IPS DF 6.9 (cell line): ENCODE data around the gene EEPD1.

ENCODE experiments used
- DNase-seq: peaks from one replicate; pipeline ENCODE4 v3.0.0-alpha.2; 2013; ENCODE audit warnings: low read depth, low spot score
- H3K27ac ChIP-seq: one replicate; pipeline ENCODE4 v1.5.1; 2013; ENCODE audit warnings: low read length, control low read depth
- H3K27me3 ChIP-seq: 2 replicates; pipeline ENCODE4 v1.6.1; 2013; ENCODE audit warnings: mild to moderate bottlenecking, low read length; ENCODE audit not compliant: control insufficient read depth, insufficient read depth
- H3K36me3 ChIP-seq: 2 replicates; pipeline ENCODE4 v1.6.1; 2013; ENCODE audit warnings: low read length; ENCODE audit not compliant: control insufficient read depth, insufficient read depth
- H3K4me1 ChIP-seq: 2 replicates; pipeline ENCODE4 v1.6.1; 2013; ENCODE audit warnings: low read length; ENCODE audit not compliant: control insufficient read depth, insufficient read depth
- H3K4me3 ChIP-seq: 2 replicates; pipeline ENCODE4 v1.5.1; 2013; ENCODE audit warnings: mild to moderate bottlenecking, low read length
- H3K9me3 ChIP-seq: 2 replicates; pipeline ENCODE4 v1.6.1; 2013; ENCODE audit warnings: low read length, inconsistent platforms; ENCODE audit not compliant: control insufficient read depth, insufficient read depth
- WGBS: extraction: QIAGEN DNeasy Blood & Tissue Kit; methylation state at CpG from one replicate; pipeline ENCODE4 v1.1.7; 2013; ENCODE audit warnings: mixed read lengths, missing lambda C conversion rate; ENCODE audit not compliant: insufficient read length, insufficient coverage; 5-methylcytosine and 5-hydroxymethylcytosine counted together

Gene EEPD1

DNA sequence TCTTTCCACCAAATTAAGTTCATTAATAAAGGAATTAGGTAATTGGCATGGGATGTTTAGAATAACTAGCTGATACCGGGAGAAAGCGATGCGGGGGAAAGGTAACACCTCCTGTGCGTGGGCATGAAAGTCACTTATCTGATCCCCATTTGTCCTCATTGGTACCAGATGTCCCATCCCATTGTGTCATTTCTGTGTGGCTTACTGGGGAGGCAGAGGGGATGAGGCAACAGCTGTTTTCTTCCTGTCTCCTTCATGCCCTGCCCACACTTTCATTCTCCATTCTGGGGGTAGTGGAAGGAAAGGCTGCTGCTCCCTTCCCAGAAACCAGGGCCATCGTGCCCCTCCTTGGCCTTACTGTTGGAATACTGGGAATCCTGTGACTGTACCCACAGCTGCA is 27.1 kb downstream of the EEPD1 start:
- no peaks in the 10 kb centered on the region for H3K27me3 ChIP-seq
- no peaks in the 10 kb centered on the region for H3K36me3 ChIP-seq
- H3K9me3 ChIP-seq = no peaks in the 10 kb centered on the region
- no peak overlapping the region for H3K27ac ChIP-seq
- no peaks in the 10 kb centered on the region for H3K4me1 ChIP-seq
- no peak for DNase-seq
- no peak overlapping the region for H3K4me3 ChIP-seq
- WGBS = no CpG with 5 or more reads among the region's 5 CpGs

DNA sequence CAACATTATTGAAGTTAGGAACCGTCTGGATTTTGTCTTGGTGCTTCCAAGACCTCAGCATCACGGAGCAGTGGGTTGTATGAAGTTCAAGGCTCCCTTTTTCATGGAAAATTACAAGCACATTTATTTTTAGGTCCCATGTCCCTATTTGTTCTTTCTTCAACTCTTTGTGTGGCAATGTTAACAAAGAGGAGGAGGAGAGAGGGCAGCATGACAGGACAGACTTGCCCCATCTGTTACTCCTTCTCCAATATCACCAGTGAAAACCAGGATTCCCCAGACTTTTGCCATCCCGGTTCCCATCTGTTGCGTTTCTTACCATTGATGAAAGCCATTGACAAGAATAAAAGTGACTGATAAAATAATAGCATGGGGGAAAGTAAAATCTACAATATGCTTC is 28.6 kb downstream of the EEPD1 start:
- DNase-seq = no peak

DNA sequence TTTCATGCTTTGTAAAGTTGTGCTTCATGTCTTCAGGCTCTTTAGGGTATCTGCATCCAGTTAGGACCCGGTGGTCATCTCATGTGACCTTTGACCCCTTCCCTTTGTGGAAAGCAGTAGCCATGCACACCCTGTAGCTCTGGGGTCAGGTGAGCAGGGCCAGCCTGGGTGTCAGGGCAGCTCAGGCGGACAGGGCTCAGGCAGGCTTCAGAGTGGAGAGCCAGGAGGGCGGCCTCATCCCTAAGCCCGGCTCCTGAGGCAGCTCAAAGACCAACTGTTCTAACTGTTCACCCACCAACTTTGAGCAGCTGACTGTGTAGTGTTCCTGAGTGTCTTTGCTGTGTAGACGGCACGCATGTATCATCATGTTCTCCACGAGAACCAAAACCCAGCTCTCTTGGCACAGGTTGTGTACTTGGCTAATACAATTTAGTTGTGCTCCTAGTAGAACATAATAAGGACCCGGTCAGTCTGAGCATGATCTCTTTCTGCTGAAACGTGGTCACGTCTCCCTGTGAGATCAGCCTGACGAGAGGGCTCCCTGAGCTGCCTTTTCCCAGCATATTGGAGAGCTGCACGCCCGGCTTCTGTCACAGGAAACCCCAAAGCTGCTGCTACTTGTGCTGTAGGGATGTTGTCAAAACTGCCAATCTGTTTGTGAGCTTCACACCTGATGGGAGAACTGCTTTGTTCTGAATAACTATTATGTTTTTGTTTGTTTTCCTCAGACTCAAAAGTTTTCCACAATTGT is 30.0 kb downstream of the EEPD1 start:
- no peak for DNase-seq
- H3K27me3 ChIP-seq = no peaks in the 10 kb centered on the region
- no peaks in the 10 kb centered on the region for H3K4me1 ChIP-seq
- no peak overlapping the region for H3K4me3 ChIP-seq
- no peak overlapping the region for H3K27ac ChIP-seq
- no peaks in the 10 kb centered on the region for H3K9me3 ChIP-seq
- no peaks in the 10 kb centered on the region for H3K36me3 ChIP-seq
- WGBS = no CpG with 5 or more reads among the region's 13 CpGs

More for the DNA sequence above, 28.6 kb downstream of the EEPD1 start:
- no peak overlapping the region for H3K4me3 ChIP-seq
- no peaks in the 10 kb centered on the region for H3K9me3 ChIP-seq
- H3K27ac ChIP-seq = no peak overlapping the region
- no peaks in the 10 kb centered on the region for H3K36me3 ChIP-seq
- H3K4me1 ChIP-seq = no peaks in the 10 kb centered on the region
- WGBS = no CpG with 5 or more reads among the region's 4 CpGs
- no peaks in the 10 kb centered on the region for H3K27me3 ChIP-seq

DNA sequence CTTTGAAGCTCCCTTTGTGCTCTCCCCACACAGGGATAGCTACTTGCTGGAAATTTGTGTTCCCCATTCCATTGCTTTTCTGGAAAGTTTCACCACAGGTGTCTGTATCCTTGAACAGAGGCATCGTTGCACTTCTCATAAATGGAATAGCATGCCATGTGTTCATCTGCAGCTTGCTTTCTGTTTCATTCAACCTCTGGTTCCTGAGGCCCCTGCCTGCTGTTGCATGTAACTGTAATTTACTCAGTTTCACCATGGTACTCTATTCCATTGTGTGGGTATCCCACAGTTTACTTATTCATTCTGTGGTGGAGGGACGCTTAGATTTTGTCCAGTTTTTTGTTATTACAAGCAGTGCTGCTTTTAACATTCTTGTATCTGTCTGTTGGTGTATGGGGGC is 32.0 kb downstream of the EEPD1 start:
- H3K4me3 ChIP-seq = no peak overlapping the region
- H3K4me1 ChIP-seq = no peaks in the 10 kb centered on the region
- no peaks in the 10 kb centered on the region for H3K9me3 ChIP-seq
- no peak overlapping the region for H3K27ac ChIP-seq
- no peak for DNase-seq
- no peaks in the 10 kb centered on the region for H3K36me3 ChIP-seq
- H3K27me3 ChIP-seq = no peaks in the 10 kb centered on the region
- no CpG with 5 or more reads among the region's 2 CpGs for WGBS

DNA sequence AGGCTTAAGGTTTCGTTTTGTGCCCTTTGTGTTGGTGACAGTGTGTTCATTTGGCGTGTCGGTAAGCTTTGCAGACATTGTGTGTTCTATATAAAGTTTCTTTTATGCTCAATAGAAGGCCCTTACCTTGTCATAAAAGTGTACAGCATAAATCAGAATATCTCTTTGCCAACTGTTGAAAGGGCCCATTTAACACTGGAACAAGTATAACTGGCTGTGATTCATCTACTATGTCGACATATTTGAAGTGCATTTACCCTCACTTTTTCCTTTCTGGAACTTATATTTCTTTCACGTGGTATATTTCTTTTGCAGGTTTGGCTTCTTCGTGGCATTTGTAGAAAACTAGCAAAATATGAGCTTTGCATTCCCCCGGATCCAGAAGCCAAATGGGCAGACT is 32.7 kb downstream of the EEPD1 start:
- Histone ChIP-seq H3K9me3 (no peaks in the 10 kb centered on the region), H3K27ac (no peak overlapping the region), H3K4me1 (no peaks in the 10 kb centered on the region), H3K36me3 (no peaks in the 10 kb centered on the region), H3K27me3 (no peaks in the 10 kb centered on the region), H3K4me3 (no peak overlapping the region)
- WGBS = no CpG with 5 or more reads among the region's 7 CpGs
- DNase-seq = no peak

DNA sequence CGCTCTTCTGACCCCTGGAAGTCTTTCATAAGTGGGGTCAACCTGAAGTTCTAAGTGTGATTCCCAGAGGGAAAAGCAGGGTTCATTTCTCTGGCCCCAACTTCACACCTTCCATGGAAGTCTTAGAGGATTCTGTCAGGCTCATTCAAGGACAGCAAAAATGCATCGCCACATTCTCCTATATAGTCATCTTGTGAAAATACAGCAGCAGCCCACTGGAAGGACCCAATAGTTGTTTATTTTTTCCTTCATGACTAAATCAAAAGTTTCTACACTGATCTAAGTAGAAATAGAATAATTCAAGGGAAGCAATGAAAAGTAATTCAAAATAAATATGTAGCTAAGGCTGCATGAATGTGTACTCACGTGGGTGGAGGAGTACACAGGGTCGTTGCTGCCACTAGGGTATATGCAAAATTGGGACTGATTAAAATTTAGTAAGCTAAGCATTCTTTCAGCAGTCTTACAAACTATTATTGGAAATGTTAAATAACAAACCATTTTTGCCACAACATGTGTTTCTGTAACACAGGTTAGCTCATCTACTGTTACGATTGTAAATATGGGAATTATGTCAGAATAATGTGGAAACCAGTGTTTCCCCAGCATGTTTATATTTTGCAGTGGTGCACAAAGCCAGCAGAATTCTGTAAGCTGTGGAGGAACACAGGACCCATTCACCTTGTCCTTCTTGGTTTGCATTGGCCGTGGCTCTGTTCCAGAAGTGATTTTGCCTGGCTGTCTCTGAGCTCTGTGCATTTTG is 33.5 kb downstream of the EEPD1 start:
- H3K9me3 ChIP-seq = no peaks in the 10 kb centered on the region
- DNase-seq = no peak
- H3K27me3 ChIP-seq = no peaks in the 10 kb centered on the region
- H3K4me1 ChIP-seq = no peaks in the 10 kb centered on the region
- no peak overlapping the region for H3K27ac ChIP-seq
- no CpG with 5 or more reads among the region's 6 CpGs for WGBS
- no peak overlapping the region for H3K4me3 ChIP-seq
- H3K36me3 ChIP-seq = no peaks in the 10 kb centered on the region

DNA sequence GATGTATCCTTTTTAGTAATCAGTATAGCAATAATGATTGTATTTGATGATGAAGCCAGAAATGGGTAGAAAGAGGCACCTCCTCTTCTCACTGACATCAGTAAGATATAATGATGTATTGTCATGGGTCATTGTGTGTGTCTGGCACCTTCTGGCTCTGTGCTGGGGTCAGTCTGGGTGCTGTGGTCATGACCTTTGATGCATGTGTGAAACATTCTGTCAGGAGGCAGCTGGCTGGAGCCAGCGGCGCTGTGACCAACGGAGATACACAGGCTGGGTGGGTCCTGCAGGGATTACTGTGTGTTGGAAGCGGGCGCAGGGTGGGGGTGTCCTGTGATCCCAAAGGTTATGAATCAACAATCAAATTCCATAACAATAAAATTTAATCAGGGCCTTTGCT is 35.2 kb downstream of the EEPD1 start:
- H3K9me3 ChIP-seq = no peaks in the 10 kb centered on the region
- H3K4me1 ChIP-seq = no peaks in the 10 kb centered on the region
- H3K27me3 ChIP-seq = no peaks in the 10 kb centered on the region
- no peak for DNase-seq
- no CpG with 5 or more reads among the region's 5 CpGs for WGBS
- no peak overlapping the region for H3K27ac ChIP-seq
- H3K36me3 ChIP-seq = no peaks in the 10 kb centered on the region
- no peak overlapping the region for H3K4me3 ChIP-seq

DNA sequence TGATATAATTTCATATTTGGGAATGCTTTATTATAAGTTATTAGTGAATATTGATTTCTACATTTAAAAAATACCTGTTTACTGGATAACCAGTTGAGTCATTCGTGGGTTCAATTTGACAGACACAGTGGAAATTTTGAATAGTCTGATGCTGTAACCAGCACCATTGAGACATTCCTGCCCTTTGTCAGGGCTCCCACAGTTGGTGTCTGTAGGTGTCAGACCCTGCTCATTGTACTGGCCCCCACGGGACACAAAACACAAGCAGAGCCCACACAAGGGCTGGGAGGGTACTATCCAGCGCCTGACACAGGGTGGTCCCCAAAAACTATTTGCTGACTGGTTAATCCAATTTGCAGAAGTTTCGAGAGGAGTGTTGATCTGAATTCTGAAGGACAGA is 35.9 kb downstream of the EEPD1 start:
- Histone ChIP-seq H3K27me3 (no peaks in the 10 kb centered on the region), H3K36me3 (no peaks in the 10 kb centered on the region), H3K4me3 (no peak overlapping the region), H3K9me3 (no peaks in the 10 kb centered on the region), H3K4me1 (no peaks in the 10 kb centered on the region), H3K27ac (no peak overlapping the region)
- DNase-seq = no peak
- no CpG with 5 or more reads among the region's 4 CpGs for WGBS

DNA sequence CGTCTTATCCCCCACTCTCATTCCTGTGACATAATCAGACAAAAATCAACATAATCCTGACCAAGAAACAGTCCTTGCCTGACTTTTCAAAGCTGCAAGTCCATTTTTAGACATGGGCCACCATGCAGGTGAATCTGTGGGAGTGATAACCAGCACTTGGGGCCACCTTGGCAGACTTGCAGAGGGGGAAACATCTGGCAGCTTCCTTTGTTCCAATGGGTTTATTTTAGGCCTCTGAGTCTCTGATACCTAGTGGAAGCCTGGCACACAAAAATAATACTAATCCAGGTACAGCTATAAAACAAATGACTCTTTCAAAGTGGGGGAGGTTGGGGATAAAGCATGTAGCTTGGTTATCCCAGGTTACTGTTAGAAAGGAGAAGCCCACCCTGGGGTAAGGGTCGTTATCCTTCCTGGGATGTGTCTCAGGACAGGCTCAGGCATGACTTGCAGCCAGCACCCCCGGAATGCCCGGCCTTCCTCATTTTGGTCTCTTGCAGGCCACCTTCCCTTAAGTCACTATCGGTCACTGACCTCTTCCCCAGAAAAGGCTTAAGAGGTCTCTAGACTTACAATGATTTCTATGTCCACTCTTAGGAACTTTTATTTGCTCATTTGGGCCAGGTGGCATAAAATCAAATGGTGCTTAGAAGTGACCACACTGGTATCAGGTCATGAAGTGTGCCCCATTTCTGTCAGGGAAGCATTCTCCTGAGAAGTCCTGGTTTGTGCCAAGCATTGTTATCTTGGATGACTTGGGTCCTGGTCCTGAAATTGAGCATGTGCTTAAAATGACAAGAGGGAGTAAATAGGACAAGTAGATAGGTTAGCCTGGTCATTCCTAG is 37.6 kb downstream of the EEPD1 start:
- no CpG with 5 or more reads among the region's 5 CpGs for WGBS
- Histone ChIP-seq H3K27me3 (no peaks in the 10 kb centered on the region), H3K4me3 (no peak overlapping the region), H3K27ac (no peak overlapping the region), H3K36me3 (no peaks in the 10 kb centered on the region), H3K9me3 (no peaks in the 10 kb centered on the region), H3K4me1 (no peaks in the 10 kb centered on the region)
- DNase-seq = no peak

DNA sequence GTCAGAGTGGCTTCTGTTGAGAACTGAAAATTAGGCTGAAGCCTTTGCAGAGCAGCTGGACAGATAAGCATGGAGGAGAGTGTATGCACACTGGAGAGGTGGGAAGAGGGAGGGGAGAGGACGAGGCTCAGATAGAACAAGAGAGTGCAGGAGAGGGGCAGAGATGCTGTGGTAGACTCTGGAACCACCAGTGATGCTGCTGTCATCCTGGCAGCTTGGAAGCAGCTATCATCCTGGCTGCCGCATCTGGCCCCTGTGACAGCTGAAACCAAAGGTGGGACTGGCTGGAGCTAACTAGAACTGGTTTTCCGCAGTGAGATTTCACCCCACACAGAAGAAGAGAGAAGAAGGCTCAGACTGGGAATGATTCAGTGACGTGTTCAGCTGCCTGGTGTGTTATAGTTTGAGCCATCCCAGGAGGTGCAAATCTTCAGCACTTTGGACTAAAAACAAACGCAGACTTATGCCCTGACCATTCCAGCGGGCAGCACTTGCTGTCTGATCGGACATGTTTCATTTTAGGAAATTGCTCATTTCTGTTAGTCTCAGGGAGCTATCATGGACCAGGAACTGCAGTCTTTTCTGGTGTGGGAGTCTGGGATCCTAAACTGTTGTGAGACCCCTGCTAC is 38.4 kb downstream of the EEPD1 start:
- Histone ChIP-seq H3K27me3 (no peaks in the 10 kb centered on the region), H3K9me3 (no peaks in the 10 kb centered on the region), H3K27ac (no peak overlapping the region), H3K4me3 (no peak overlapping the region), H3K4me1 (no peaks in the 10 kb centered on the region), H3K36me3 (no peaks in the 10 kb centered on the region)
- no peak for DNase-seq
- no CpG with 5 or more reads among the region's 7 CpGs for WGBS
